K562 (cell line): ENCODE data around the gene HTR6. TPM values are rescaled to one million over a fixed set of nuclear protein-coding genes. Genes with fewer than 3 reads are reported as not detected.

ENCODE experiments used
- ATAC-seq: fragments of 200-7000 bp; cut with Tn5 transposase; 3 replicates; pipeline ENCODE4 v1.9.1; 2020; ENCODE audit warnings: moderate library complexity
- BruUV-seq: library from RNA; stranded (reverse); fragments of 400-500 nt; replicated peaks from 2 replicates; lab custom pipeline; 2021; lab: Mats Ljungman, UMichigan
- CTCF ChIA-PET: fragments of 300-600 bp; formaldehyde crosslinking; extraction: SDS; loops from one replicate; lab custom pipeline; 2021; ENCODE audit warnings: low intra/inter-chr PET ratio; lab: Yijun Ruan, JAX
- POLR2A ChIA-PET: fragments of 300-600, 350-650 bp; sonication (Branson Sonifier 250); formaldehyde crosslinking; extraction: SDS; loops from one replicate; lab custom pipeline; 2021; ENCODE audit warnings: antibody characterized with exemption, inconsistent platforms; lab: Yijun Ruan, JAX
- DNase-seq, 4 experiments: peaks; one replicate each; pipeline versions ENCODE4 v3.0.0 to v3.0.0-alpha.2; 2011 to 2018; ENCODE audit warnings: low spot score in 3 of 4, mixed read lengths in 3 of 4; ENCODE audit errors: extremely low read depth in 1 of 4
- FAIRE-seq: peaks from 2 replicates; lab custom pipeline; 2011; peaks lifted over from hg19 to GRCh38; lab: Jason Lieb, UNC
- H2AFZ ChIP-seq: 2 replicates; pipeline ENCODE4 v1.6.0; 2011; ENCODE audit warnings: low read depth, low read length, control low read depth, inconsistent platforms
- H3K27ac ChIP-seq: fragments of 200-600 bp; 3 replicates; pipeline ENCODE4 v1.8.0; 2011; ENCODE audit warnings: low read depth, mild to moderate bottlenecking, control low read depth, inconsistent platforms, low read length, moderate library complexity, mixed read lengths; ENCODE audit errors: extremely low read depth
- H3K27me3 ChIP-seq, 2 experiments: fragments of 300-600 bp in 1 of 2; 2 replicates in 1 of 2; 3 replicates in 1 of 2; pipeline versions ENCODE4 v1.6.0 to v1.8.0; 2011; ENCODE audit warnings: inconsistent platforms in 2 of 2, low read length in 2 of 2, mild to moderate bottlenecking in 1 of 2, mixed read lengths in 1 of 2, moderate library complexity in 1 of 2; ENCODE audit not compliant: control insufficient read depth in 2 of 2, insufficient read depth in 2 of 2
- H3K36me3 ChIP-seq: fragments of 300-600 bp; 3 replicates; pipeline ENCODE4 v1.8.0; 2011; ENCODE audit warnings: mild to moderate bottlenecking, low read length, inconsistent platforms; ENCODE audit not compliant: control insufficient read depth, insufficient read depth
- H3K4me1 ChIP-seq, 2 experiments: fragments of 200-600 bp in 1 of 2; replicated peaks in 1 of 2; 2 replicates in 1 of 2; 3 replicates in 1 of 2; pipeline versions ENCODE4 v1.5.1 to v1.8.0; 2011; ENCODE audit warnings: inconsistent platforms in 2 of 2, low read length in 2 of 2, mild to moderate bottlenecking in 1 of 2, mixed read lengths in 1 of 2, moderate library complexity in 1 of 2; ENCODE audit not compliant: control insufficient read depth in 2 of 2, insufficient read depth in 2 of 2
- H3K4me2 ChIP-seq: 2 replicates; pipeline ENCODE4 v1.6.1; 2011; ENCODE audit warnings: low read length, control low read depth, inconsistent platforms, mixed read lengths; ENCODE audit not compliant: insufficient read depth
- H3K4me3 ChIP-seq: fragments of 200-600 bp; sonication (generic), shearing (Covaris generic); 2 replicates; pipeline ENCODE4 v1.5.1; 2016; ENCODE audit warnings: control low read depth, inconsistent platforms
- H3K79me2 ChIP-seq: fragments of 200-600 bp; 3 replicates; pipeline ENCODE4 v1.8.0; 2011; ENCODE audit warnings: low read length, inconsistent platforms; ENCODE audit not compliant: control insufficient read depth, insufficient read depth
- H3K9ac ChIP-seq, 2 experiments: 2 replicates each; pipeline versions ENCODE4 v1.6.0 to v1.6.1; 2011; ENCODE audit warnings: low read depth in 2 of 2, low read length in 2 of 2, control low read depth in 1 of 2, inconsistent platforms in 1 of 2, mild to moderate bottlenecking in 1 of 2, mixed read lengths in 1 of 2; ENCODE audit not compliant: insufficient read depth in 1 of 2
- H3K9me1 ChIP-seq: one replicate; pipeline ENCODE4 v1.6.0; 2011; ENCODE audit warnings: inconsistent platforms, mild to moderate bottlenecking, low read length, moderate library complexity; ENCODE audit not compliant: control insufficient read depth, insufficient read depth
- H3K9me3 ChIP-seq: replicated peaks from 2 replicates; pipeline ENCODE4 v1.5.1; 2011; ENCODE audit warnings: low read depth, low read length, inconsistent platforms; ENCODE audit not compliant: control insufficient read depth, insufficient read depth
- H4K20me1 ChIP-seq: replicated peaks from 2 replicates; pipeline ENCODE4 v1.6.1; 2011; ENCODE audit warnings: low read length, inconsistent platforms, mixed read lengths; ENCODE audit not compliant: control insufficient read depth, insufficient read depth
- CBFA2T2 ChIP-seq: fragments of 450-650 bp; conservative IDR thresholded peaks from 2 replicates; pipeline ENCODE4 v1.6.1; 2017; ENCODE audit warnings: mild to moderate bottlenecking
- HEY1 ChIP-seq: fragments of 250-450 bp; sonication (Bioruptor Pico); IDR thresholded peaks from 2 replicates; pipeline ENCODE4 v1.5.0; 2020; ENCODE audit warnings: mild to moderate bottlenecking, moderate library complexity, borderline replicate concordance
- KDM1A ChIP-seq, 2 experiments: fragments of 450-650 bp; IDR thresholded peaks; 2 replicates each; pipeline ENCODE4 v1.6.1; 2016; ENCODE audit warnings: mild to moderate bottlenecking in 2 of 2
- KLF13 ChIP-seq: fragments of 450-650 bp; IDR thresholded peaks from 2 replicates; pipeline ENCODE4 v1.6.1; 2016; ENCODE audit warnings: missing genetic modification characterization, low read depth, mild to moderate bottlenecking, missing compliant biosample characterization, moderate library complexity, borderline replicate concordance
- PKNOX1 ChIP-seq: fragments of 450-650 bp; IDR thresholded peaks from 2 replicates; pipeline ENCODE4 v1.6.1; 2016
- ZNF212 ChIP-seq: fragments of 450-650 bp; formaldehyde crosslinking; IDR thresholded peaks from 2 replicates; pipeline ENCODE4 v1.4.0; 2020; ENCODE audit warnings: mild to moderate bottlenecking
- ZNF318 ChIP-seq, 2 experiments: fragments of 450-650 bp; IDR thresholded peaks; 2 replicates each; pipeline ENCODE4 v1.6.1; 2016; ENCODE audit warnings: mild to moderate bottlenecking in 2 of 2, borderline replicate concordance in 1 of 2, low read depth in 1 of 2, moderate library complexity in 1 of 2
- WGBS: fragments of 100-300 bp; shearing (Covaris generic); methylation state at CpG from one replicate; pipeline ENCODE4 v1.1.6; 2016; ENCODE audit warnings: low coverage, mixed read lengths; ENCODE audit not compliant: insufficient coverage; ENCODE audit errors: missing lambda C conversion rate; 5-methylcytosine and 5-hydroxymethylcytosine counted together
- in situ Hi-C: fragments of 300-500 bp; cut with MboI; formaldehyde crosslinking; loops from 4 replicates; pipeline ENCODE4 v1.15.0; 2018; ENCODE audit warnings: inconsistent platforms, mixed read lengths
- intact Hi-C: fragments of 100-400 bp; cut with micrococcal nuclease; formaldehyde crosslinking; loops from 2 replicates; pipeline ENCODE4 v1.14.2; 2022
- polyA plus RNA-seq, 8 experiments: library from polyadenylated mRNA; depleted of rRNA in 4 of 8; stranded (reverse) in 5 of 8; unstranded in 3 of 8; fragments of >200 nt; fragmentation: Nextera tagmentation in 2 of 8; fragmentation: Illumina TruSeq in 1 of 8; extraction: Ambion mirVana in 2 of 8; extraction: Trizol in 1 of 8; gene quantifications; 2 replicates each; pipeline versions ENCODE4 v1.2.1 to v1.2.3, GENCODE V29; 2011 to 2014; ENCODE audit warnings: inconsistent platforms in 1 of 8, missing spikeins in 1 of 8
- total RNA-seq, 7 experiments: library from RNA; depleted of rRNA in 6 of 7; stranded (reverse); fragments of >200 nt in 6 of 7; fragmentation: Illumina TruSeq in 2 of 7; extraction: Trizol in 2 of 7; gene quantifications; 2 replicates each; pipeline versions ENCODE4 v1.2.1 to v1.2.3, GENCODE V29; 2011 to 2021; ENCODE audit warnings: low replicate concordance in 1 of 7
- TF ChIP-seq, protein P1 (sequence below): fragments of 450-650 bp; formaldehyde crosslinking; IDR thresholded peaks from 2 replicates; pipeline ENCODE4 v1.4.0; 2022; ENCODE audit warnings: missing genetic modification characterization
- TF ChIP-seq, protein P2 (sequence below): fragments of 450-650 bp; formaldehyde crosslinking; IDR thresholded peaks from 2 replicates; pipeline ENCODE4 v1.4.0; 2022; ENCODE audit warnings: missing genetic modification characterization

HTR6 gene
- total and polyA plus RNA-seq, 9 of the 15 experiments (the other 6 are each of a cell fraction or from before 2014, with no cell fraction given) = not detected

DNA sequence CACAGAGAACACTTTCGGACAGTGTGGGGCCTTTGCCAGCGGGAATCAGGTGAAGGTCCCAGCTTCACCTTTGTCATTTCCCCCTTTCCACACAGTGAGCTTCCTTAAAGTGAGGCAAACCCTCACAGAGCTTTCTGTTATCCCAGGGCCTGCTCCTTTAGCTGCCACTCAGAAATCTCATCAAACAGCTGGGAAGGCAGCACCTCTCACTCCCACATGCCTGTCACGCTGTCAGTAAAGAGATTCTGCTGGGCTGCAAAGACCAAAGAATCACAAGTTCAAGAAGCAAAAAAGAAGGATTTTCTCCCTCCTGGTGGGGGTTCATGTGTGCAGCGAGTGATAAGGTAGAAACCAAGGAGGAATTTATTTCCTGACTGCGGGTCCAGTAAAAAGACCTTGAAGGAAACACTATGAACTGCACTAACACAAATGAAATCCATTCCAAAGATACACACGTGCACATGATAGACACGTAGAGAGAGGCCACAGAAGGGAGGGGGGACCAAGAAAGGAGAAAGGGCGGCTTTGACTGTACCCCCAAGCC lies 44.0 kb downstream of the HTR6 start:
- WGBS = 2% methylated on average over 8 of the region's 8 CpGs
- FAIRE-seq (no peak), ATAC-seq (no peak), DNase-seq (peak in 2 of 4 experiments; percentile 22 to 38)
- Histone ChIP-seq H3K9me3 (no peaks in the 10 kb centered on the region), H2AFZ (no peak overlapping the region), H3K4me3 (no peak overlapping the region), H3K4me1 (no peaks in the 10 kb centered on the region), H3K36me3 (no peaks in the 10 kb centered on the region), H3K9ac (no peak overlapping the region), H4K20me1 (0 out of 2 replicates have a peak, but pooled peaks cover 8% of the 10 kb centered on the region), H3K27me3 (peaks cover 12 to 34% of the 10 kb centered on the region in 2 experiments; a peak in 4 of 5 replicates), H3K79me2 (no peaks in the 10 kb centered on the region), H3K9me1 (no peaks in the 10 kb centered on the region), H3K27ac (no peak overlapping the region), H3K4me2 (no peak overlapping the region)
- intact Hi-C loops = no loop called here
- CTCF ChIA-PET = interaction anchor here (0.7 kb wide), 1 partner anchor 467 kb away, joined by 4 read pairs; no protein-coding TSS in a partner anchor
- BruUV-seq = no TSS peak
- POLR2A ChIA-PET = interaction anchor here (0.7 kb wide), 1 partner anchor 762 kb away, joined by 3 read pairs; no protein-coding TSS in a partner anchor
- in situ Hi-C loops = no loop called here
- peak; percentile 55; the same call in 1 of the 2 replicates for TF ChIP-seq PKNOX1
- TF ChIP-seq, protein P1, sequence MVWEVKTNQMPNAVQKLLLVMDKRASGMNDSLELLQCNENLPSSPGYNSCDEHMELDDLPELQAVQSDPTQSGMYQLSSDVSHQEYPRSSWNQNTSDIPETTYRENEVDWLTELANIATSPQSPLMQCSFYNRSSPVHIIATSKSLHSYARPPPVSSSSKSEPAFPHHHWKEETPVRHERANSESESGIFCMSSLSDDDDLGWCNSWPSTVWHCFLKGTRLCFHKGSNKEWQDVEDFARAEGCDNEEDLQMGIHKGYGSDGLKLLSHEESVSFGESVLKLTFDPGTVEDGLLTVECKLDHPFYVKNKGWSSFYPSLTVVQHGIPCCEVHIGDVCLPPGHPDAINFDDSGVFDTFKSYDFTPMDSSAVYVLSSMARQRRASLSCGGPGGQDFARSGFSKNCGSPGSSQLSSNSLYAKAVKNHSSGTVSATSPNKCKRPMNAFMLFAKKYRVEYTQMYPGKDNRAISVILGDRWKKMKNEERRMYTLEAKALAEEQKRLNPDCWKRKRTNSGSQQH (CRISPR knock-in tag) = no peak
- no peak for TF ChIP-seq KLF13 (tag)
- TF ChIP-seq HEY1 (CRISPR knock-in tag) = no peak
- peak in 1 of 2 experiments; percentile 6; a peak in 1 of 4 replicates for TF ChIP-seq KDM1A (IDR thresholded peaks at IDR 0.05)
- no peak for TF ChIP-seq ZNF212 (CRISPR knock-in tag)
- TF ChIP-seq, protein P2, sequence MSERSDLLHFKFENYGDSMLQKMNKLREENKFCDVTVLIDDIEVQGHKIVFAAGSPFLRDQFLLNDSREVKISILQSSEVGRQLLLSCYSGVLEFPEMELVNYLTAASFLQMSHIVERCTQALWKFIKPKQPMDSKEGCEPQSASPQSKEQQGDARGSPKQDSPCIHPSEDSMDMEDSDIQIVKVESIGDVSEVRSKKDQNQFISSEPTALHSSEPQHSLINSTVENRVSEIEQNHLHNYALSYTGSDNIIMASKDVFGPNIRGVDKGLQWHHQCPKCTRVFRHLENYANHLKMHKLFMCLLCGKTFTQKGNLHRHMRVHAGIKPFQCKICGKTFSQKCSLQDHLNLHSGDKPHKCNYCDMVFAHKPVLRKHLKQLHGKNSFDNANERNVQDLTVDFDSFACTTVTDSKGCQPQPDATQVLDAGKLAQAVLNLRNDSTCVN (CRISPR knock-in tag) = no peak
- TF ChIP-seq ZNF318 (IDR thresholded peaks at IDR 0.05; ENCODE audit: borderline replicate concordance in 1 of 2, low read depth in 1 of 2) = no peak
- peak; percentile 32; the same call in 1 of the 2 replicates for TF ChIP-seq CBFA2T2
